ENCODE results near the gene PPY. TPM values are rescaled to one million over a fixed set of nuclear protein-coding genes. Genes with fewer than 3 reads are reported as not detected.
"Not testable (repeated sequence)": the region's sequence is repeated elsewhere in the genome, so short reads cannot be mapped to it uniquely, and the experiment has no call there.

The PPY gene
- total RNA-seq, 2 experiments from 2014 or later, result not detected

GRCh38 chr17:43898446-43898845 lies 43.8 kb downstream of the PPY start:
- H3K36me3 Mint-ChIP-seq (ENCODE audit: low read depth), result no peaks in the 10 kb centered on the region
- H3K27ac Mint-ChIP-seq, result no peak overlapping the region
- CTCF ChIA-PET, result interaction anchor here (0.8 to 11.0 kb wide), 4 partner anchors 11 to 45 kb away, joined by 3 to 78 read pairs (median 14); partner anchors contain the start of gene MPP2
- TF ChIP-seq, protein P1, sequence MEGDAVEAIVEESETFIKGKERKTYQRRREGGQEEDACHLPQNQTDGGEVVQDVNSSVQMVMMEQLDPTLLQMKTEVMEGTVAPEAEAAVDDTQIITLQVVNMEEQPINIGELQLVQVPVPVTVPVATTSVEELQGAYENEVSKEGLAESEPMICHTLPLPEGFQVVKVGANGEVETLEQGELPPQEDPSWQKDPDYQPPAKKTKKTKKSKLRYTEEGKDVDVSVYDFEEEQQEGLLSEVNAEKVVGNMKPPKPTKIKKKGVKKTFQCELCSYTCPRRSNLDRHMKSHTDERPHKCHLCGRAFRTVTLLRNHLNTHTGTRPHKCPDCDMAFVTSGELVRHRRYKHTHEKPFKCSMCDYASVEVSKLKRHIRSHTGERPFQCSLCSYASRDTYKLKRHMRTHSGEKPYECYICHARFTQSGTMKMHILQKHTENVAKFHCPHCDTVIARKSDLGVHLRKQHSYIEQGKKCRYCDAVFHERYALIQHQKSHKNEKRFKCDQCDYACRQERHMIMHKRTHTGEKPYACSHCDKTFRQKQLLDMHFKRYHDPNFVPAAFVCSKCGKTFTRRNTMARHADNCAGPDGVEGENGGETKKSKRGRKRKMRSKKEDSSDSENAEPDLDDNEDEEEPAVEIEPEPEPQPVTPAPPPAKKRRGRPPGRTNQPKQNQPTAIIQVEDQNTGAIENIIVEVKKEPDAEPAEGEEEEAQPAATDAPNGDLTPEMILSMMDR (IDR thresholded peaks at IDR 0.05), result no peak
- ATAC-seq (no peak), DNase-seq (no peak)
- no peak overlapping the region for H3K4me3 Mint-ChIP-seq
- no peaks in the 10 kb centered on the region for H3K9me3 Mint-ChIP-seq
- POLR2A ChIA-PET, result interaction anchor here (0.7 kb wide), 1 partner anchor 9 kb away, joined by 3 read pairs; the partner anchor contains the start of gene MPP2
- peaks cover 9% of the 10 kb centered on the region for H3K4me1 Mint-ChIP-seq (ENCODE audit: low read depth)
- no peaks in the 10 kb centered on the region for H3K27me3 Mint-ChIP-seq
- intact Hi-C loops (cut with micrococcal nuclease), result no loop called here

GRCh38 chr17:43897831-43898230 lies 44.4 kb downstream of the PPY start:
- no peaks in the 10 kb centered on the region for H3K36me3 Mint-ChIP-seq (ENCODE audit: low read depth)
- CTCF ChIA-PET, result interaction anchor here (3.3 to 11.0 kb wide), 2 partner anchors 12 to 19 kb away, joined by 25 to 78 read pairs; partner anchors contain the start of gene MPP2

DNA sequence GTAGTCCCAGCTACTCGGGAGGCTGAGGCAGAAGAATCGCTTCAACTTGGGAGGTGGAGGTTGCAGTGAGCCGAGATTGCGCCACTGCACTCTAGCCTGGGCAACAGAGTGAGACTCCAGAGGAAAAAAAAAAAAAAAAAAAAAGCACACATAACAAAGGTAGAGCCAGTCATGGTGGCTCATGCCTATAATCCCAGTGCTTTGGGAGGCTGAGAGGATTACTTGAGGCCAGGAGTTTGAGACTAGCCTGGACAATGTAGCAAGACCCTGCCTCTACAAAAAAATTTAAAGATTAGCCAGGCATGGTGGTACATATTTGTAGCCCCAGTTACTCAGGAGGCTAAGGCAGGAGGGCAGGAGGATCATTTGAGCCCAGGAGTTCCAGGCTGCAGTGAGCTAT lies 47.8 kb downstream of the PPY start:
- ChIA-PET CTCF (interaction anchor here (1.0 to 11.0 kb wide), 6 partner anchors 14 to 274 kb away, joined by 3 to 78 read pairs (median 4); partner anchors contain the start of gene PPY), POLR2A (interaction anchor here (0.6 kb wide), 1 partner anchor 226 kb away, joined by 3 read pairs; no protein-coding TSS in a partner anchor)
- intact Hi-C loops (cut with micrococcal nuclease); H3K4me3 Mint-ChIP-seq; H3K36me3 Mint-ChIP-seq (ENCODE audit: low read depth); H3K9me3 Mint-ChIP-seq; ATAC-seq; H3K27ac Mint-ChIP-seq; H3K27me3 Mint-ChIP-seq; H3K4me1 Mint-ChIP-seq (ENCODE audit: low read depth); DNase-seq: not testable (repeated sequence)

More at GRCh38 chr17:43897831-43898230, 44.4 kb downstream of the PPY start:
- Mint-ChIP-seq H3K27ac (no peak overlapping the region), H3K9me3 (no peaks in the 10 kb centered on the region), H3K4me3 (no peak overlapping the region), H3K4me1 (ENCODE audit: low read depth) (peaks cover 9% of the 10 kb centered on the region), H3K27me3 (no peaks in the 10 kb centered on the region)
- intact Hi-C loops (cut with micrococcal nuclease), result no loop called here
- DNase-seq, result no peak
- POLR2A ChIA-PET, result no interaction called here
- TF ChIP-seq, protein P1 (IDR thresholded peaks at IDR 0.05), result no peak
- no peak for ATAC-seq

DNA sequence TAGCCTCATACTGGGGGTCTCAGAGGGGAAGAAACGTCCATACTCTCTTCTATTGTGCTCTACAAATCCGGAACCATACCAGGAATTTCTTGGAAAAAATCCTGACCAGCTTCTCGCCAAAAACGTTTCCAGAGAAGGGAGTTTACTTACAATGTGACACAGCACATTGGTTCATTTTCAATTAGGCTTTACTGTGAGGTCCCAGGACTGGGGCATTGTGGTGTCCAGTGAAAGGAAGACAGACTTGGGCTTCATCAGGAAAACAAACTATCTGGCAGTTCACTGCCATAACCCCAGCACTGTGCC lies 49.7 kb downstream of the PPY start:
- ATAC-seq (no peak), DNase-seq (no peak)
- H3K27ac Mint-ChIP-seq, result no peak overlapping the region
- no peaks in the 10 kb centered on the region for H3K9me3 Mint-ChIP-seq
- ChIA-PET CTCF (interaction anchor here (0.6 to 7.1 kb wide), 4 partner anchors 11 to 51 kb away, joined by 3 to 74 read pairs (median 5); no protein-coding TSS in a partner anchor), POLR2A (interaction anchor here (0.8 kb wide), 1 partner anchor 31 kb away, joined by 3 read pairs; no protein-coding TSS in a partner anchor)
- H3K4me3 Mint-ChIP-seq, result no peak overlapping the region
- no peaks in the 10 kb centered on the region for H3K4me1 Mint-ChIP-seq (ENCODE audit: low read depth)
- TF ChIP-seq, protein P1 (IDR thresholded peaks at IDR 0.05), result no peak
- H3K36me3 Mint-ChIP-seq (ENCODE audit: low read depth), result no peaks in the 10 kb centered on the region
- H3K27me3 Mint-ChIP-seq, result no peaks in the 10 kb centered on the region
- intact Hi-C loops (cut with micrococcal nuclease), result no loop called here

- no peak overlapping the region for H3K27ac Mint-ChIP-seq
- TF ChIP-seq, protein P1 (IDR thresholded peaks at IDR 0.05), result no peak
- H3K4me3 Mint-ChIP-seq, result no peak overlapping the region
- H3K4me1 Mint-ChIP-seq (ENCODE audit: low read depth), result no peaks in the 10 kb centered on the region
- intact Hi-C loops (cut with micrococcal nuclease), result no loop called here
- H3K9me3 Mint-ChIP-seq, result no peaks in the 10 kb centered on the region
- POLR2A ChIA-PET, result interaction anchor here (0.8 kb wide), 1 partner anchor 31 kb away, joined by 3 read pairs; no protein-coding TSS in a partner anchor
- H3K27me3 Mint-ChIP-seq, result no peaks in the 10 kb centered on the region
- CTCF ChIA-PET, result interaction anchor here (0.8 to 7.1 kb wide), 5 partner anchors 10 to 51 kb away, joined by 3 to 74 read pairs (median 4); no protein-coding TSS in a partner anchor
- no peaks in the 10 kb centered on the region for H3K36me3 Mint-ChIP-seq (ENCODE audit: low read depth)
- no peak for DNase-seq
- ATAC-seq, result no peak
Observed at GRCh38 chr17:43891851-43892646, 50.2 kb downstream of the PPY start.

Other genes starting within 250 kb of the PPY start
- gene SOST, start 183.7 kb downstream of the PPY start, total RNA-seq, result not detected
- gene DUSP3, start 163.5 kb downstream of the PPY start, total RNA-seq, result 10 to 100 TPM; 24.7 to 26.3 TPM
- gene CFAP97D1, start 162.0 kb downstream of the PPY start, total RNA-seq, result under 1 TPM in 1 of 2 experiments, not detected in 1; 0.07 TPM
- under 1 TPM; 0.27 to 0.31 TPM for gene MPP3, start 109.3 kb downstream of the PPY start, total RNA-seq
- not detected for gene CD300LG, start 95.3 kb downstream of the PPY start, total RNA-seq
- gene MPP2, start 34.9 kb downstream of the PPY start, total RNA-seq, result 1 to 10 TPM; 6.0 TPM
- gene PYY, start 11.5 kb upstream of the PPY start, total RNA-seq, result under 1 TPM in 1 of 2 experiments, not detected in 1; 0.29 TPM
- gene NAGS, start 62.1 kb upstream of the PPY start, total RNA-seq, result 1 to 10 TPM; 1.7 to 2.4 TPM
- 10 to 100 TPM; 26.1 to 28.5 TPM for gene TMEM101, start 72.5 kb upstream of the PPY start, total RNA-seq
- gene LSM12, start 124.2 kb upstream of the PPY start, total RNA-seq, result 100 to 1,000 TPM; 104 to 110 TPM
- 10 to 100 TPM; 20.2 to 20.7 TPM for gene G6PC3, start 128.3 kb upstream of the PPY start, total RNA-seq
- gene HDAC5, start 181.2 kb upstream of the PPY start, total RNA-seq, result 10 to 100 TPM; 19.1 to 19.3 TPM
- 10 to 100 TPM; 16.8 to 17.9 TPM for gene HROB, start 199.5 kb upstream of the PPY start, total RNA-seq
- under 1 TPM; 0.18 to 0.27 TPM for gene ASB16, start 228.2 kb upstream of the PPY start, total RNA-seq
- 10 to 100 TPM; 17.5 TPM for gene TMUB2, start 244.5 kb upstream of the PPY start, total RNA-seq